K562 (cell line): Measurements from ENCODE around the gene TUT1. TPM values are rescaled to one million over a fixed set of nuclear protein-coding genes. Genes with fewer than 3 reads are reported as not detected.
A peak's percentile ranks its signal among the peaks of the same experiment; 100 is the strongest.

Experiments used
- ADNP ChIP-seq: fragments of 200-800 bp; sonication (Bioruptor generic); IDR thresholded peaks from 2 replicates; pipeline ENCODE4 v1.6.1; 2016; ENCODE audit warnings: missing genetic modification characterization, missing compliant biosample characterization
- ARID3A ChIP-seq: IDR thresholded peaks from 2 replicates; pipeline ENCODE4 v1.6.1; 2012; ENCODE audit warnings: low read depth, low read length, improper control_type of control experiment, borderline replicate concordance
- CBX3 ChIP-seq, 2 experiments: IDR thresholded peaks; 1 replicate in 1 of 2; 2 replicates in 1 of 2; pipeline ENCODE4 v1.6.1; 2012; ENCODE audit warnings: inconsistent platforms in 2 of 2, low read length in 2 of 2, borderline replicate concordance in 1 of 2, control low read depth in 1 of 2
- CEBPG ChIP-seq, 3 experiments: fragments of 200-800 bp in 1 of 3; sonication (Bioruptor generic) in 1 of 3; sonication (generic) in 1 of 3; formaldehyde crosslinking in 1 of 3; IDR thresholded peaks in 2 of 3; conservative IDR thresholded peaks in 1 of 3; 2 replicates each; pipeline versions ENCODE4 v1.6.1 to v1.8.0; 2016 to 2022; ENCODE audit warnings: missing compliant biosample characterization in 2 of 3, missing genetic modification characterization in 2 of 3, mild to moderate bottlenecking in 1 of 3, missing genetic modification reagents in 1 of 3
- CREBBP ChIP-seq: IDR thresholded peaks from one replicate; pipeline ENCODE4 v1.6.1; 2012; ENCODE audit warnings: low read depth, mild to moderate bottlenecking, control low read depth, inconsistent platforms, low read length
- CTBP1 ChIP-seq: fragments of 450-650 bp; IDR thresholded peaks from 2 replicates; pipeline ENCODE4 v1.6.1; 2016; ENCODE audit warnings: borderline replicate concordance
- CTCFL ChIP-seq: IDR thresholded peaks from 2 replicates; pipeline ENCODE4 v1.6.1; 2011; ENCODE audit warnings: borderline replicate concordance, low read depth, mild to moderate bottlenecking, moderate library complexity, low read length; ENCODE audit not compliant: insufficient read depth, poor library complexity, severe bottlenecking
- FOXK2 ChIP-seq, 2 experiments: fragments of 450-650 bp; IDR thresholded peaks in 1 of 2; conservative IDR thresholded peaks in 1 of 2; 2 replicates each; pipeline ENCODE4 v1.6.1; 2016; ENCODE audit warnings: low read depth in 2 of 2, mild to moderate bottlenecking in 1 of 2
- GATAD2B ChIP-seq: fragments of 450-650 bp; IDR thresholded peaks from 2 replicates; pipeline ENCODE4 v1.6.1; 2017; ENCODE audit warnings: mild to moderate bottlenecking, borderline replicate concordance
- PKNOX1 ChIP-seq: fragments of 450-650 bp; IDR thresholded peaks from 2 replicates; pipeline ENCODE4 v1.6.1; 2016
- SP1 ChIP-seq: sonication (generic); formaldehyde crosslinking; IDR thresholded peaks from 2 replicates; pipeline ENCODE4 v1.8.1; 2022; ENCODE audit warnings: mild to moderate bottlenecking, missing genetic modification reagents
- ZBTB33 ChIP-seq: sonication (generic); formaldehyde crosslinking; IDR thresholded peaks from 2 replicates; pipeline ENCODE4 v1.8.1; 2023; ENCODE audit warnings: mild to moderate bottlenecking, missing genetic modification reagents
- ZNF212 ChIP-seq: fragments of 450-650 bp; formaldehyde crosslinking; IDR thresholded peaks from 2 replicates; pipeline ENCODE4 v1.4.0; 2020; ENCODE audit warnings: mild to moderate bottlenecking
- polyA plus RNA-seq, 8 experiments: library from polyadenylated mRNA; depleted of rRNA in 4 of 8; stranded (reverse) in 5 of 8; unstranded in 3 of 8; fragments of >200 nt; fragmentation: Nextera tagmentation in 2 of 8; fragmentation: Illumina TruSeq in 1 of 8; extraction: Ambion mirVana in 2 of 8; extraction: Trizol in 1 of 8; gene quantifications; 2 replicates each; pipeline versions ENCODE4 v1.2.1 to v1.2.3, GENCODE V29; 2011 to 2014; ENCODE audit warnings: inconsistent platforms in 1 of 8, missing spikeins in 1 of 8
- total RNA-seq, 7 experiments: library from RNA; depleted of rRNA in 6 of 7; stranded (reverse); fragments of >200 nt in 6 of 7; fragmentation: Illumina TruSeq in 2 of 7; extraction: Trizol in 2 of 7; gene quantifications; 2 replicates each; pipeline versions ENCODE4 v1.2.1 to v1.2.3, GENCODE V29; 2011 to 2021; ENCODE audit warnings: low replicate concordance in 1 of 7

The TUT1 gene
- total and polyA plus RNA-seq, 9 of the 15 experiments (the other 6 are each of a cell fraction or from before 2014, with no cell fraction given) = 0.66 to 44.3 (median 15.7) TPM

GRCh38 chr11:62560566-62561103 is 30.7 kb downstream of the TUT1 start (continued):
- no peak for TF ChIP-seq CREBBP
- TF ChIP-seq CTBP1 = peak; percentile 55; the same call in 1 of the 2 replicates
- TF ChIP-seq CBX3 (IDR thresholded peaks at IDR 0.05; ENCODE audit: borderline replicate concordance in 1 of 2, low read length in 2 of 2) = peak in 1 of 2 experiments; percentile 36; a peak in 1 of 3 replicates
- no peak for TF ChIP-seq ZNF212 (CRISPR knock-in tag)
- TF ChIP-seq CEBPG (CRISPR knock-in tag; IDR thresholded peaks at IDR 0.05) = peak; percentile 54; the same call in 1 of the 2 replicates
- no peak for TF ChIP-seq CEBPG (tag; conservative IDR thresholded peaks at IDR 0.05 in 1 of 2, IDR thresholded peaks at IDR 0.05 in 1 of 2)
- TF ChIP-seq FOXK2 (conservative IDR thresholded peaks at IDR 0.05 in 1 of 2, IDR thresholded peaks at IDR 0.05 in 1 of 2; ENCODE audit: low read depth in 2 of 2) = peak; percentile 56 to 75; a peak in 3 of 4 replicates
- no peak for TF ChIP-seq PKNOX1
- no peak for TF ChIP-seq CTCFL
- 0 out of 2 replicates have a peak, but pooled peaks have one; percentile 52 for TF ChIP-seq ZBTB33 (CRISPR knock-in tag)
- TF ChIP-seq GATAD2B = no peak
- no peak for TF ChIP-seq ADNP (tag)
- TF ChIP-seq SP1 = peak; percentile 29; the same call in 1 of the 2 replicates
- no peak for TF ChIP-seq ARID3A
